ENCODE data around the gene HOXC10. TPM values are rescaled to one million over a fixed set of nuclear protein-coding genes. Genes with fewer than 3 reads are reported as not detected.

The HOXC10 gene
- total and polyA plus RNA-seq, 2 experiments from 2014 or later, result 0.23 to 1.7 TPM

- Histone ChIP-seq H3K9me3 (ENCODE audit: low read depth) (no peaks in the 10 kb centered on the region), H3K4me3 (peak overlapping the region; percentile 62), H3K9me2 (replicated peaks; ENCODE audit: insufficient read depth) (no peaks in the 10 kb centered on the region), H3K27ac (peak overlapping the region; percentile 97), H4K20me1 (ENCODE audit: insufficient read depth, poor library complexity, severe bottlenecking) (no peaks in the 10 kb centered on the region), H3K4me2 (peak overlapping the region; percentile 90), H3K36me3 (replicated peaks; ENCODE audit: insufficient read depth, low read depth) (no peaks in the 10 kb centered on the region), H3K4me1 (ENCODE audit: insufficient read depth) (peaks cover 13% of the 10 kb centered on the region), H3K79me2 (peaks cover 46% of the 10 kb centered on the region), H3K27me3 (peaks cover 82% of the 10 kb centered on the region), H2AFZ (peak overlapping the region; percentile 59)
- TF ChIP-seq, protein P1, sequence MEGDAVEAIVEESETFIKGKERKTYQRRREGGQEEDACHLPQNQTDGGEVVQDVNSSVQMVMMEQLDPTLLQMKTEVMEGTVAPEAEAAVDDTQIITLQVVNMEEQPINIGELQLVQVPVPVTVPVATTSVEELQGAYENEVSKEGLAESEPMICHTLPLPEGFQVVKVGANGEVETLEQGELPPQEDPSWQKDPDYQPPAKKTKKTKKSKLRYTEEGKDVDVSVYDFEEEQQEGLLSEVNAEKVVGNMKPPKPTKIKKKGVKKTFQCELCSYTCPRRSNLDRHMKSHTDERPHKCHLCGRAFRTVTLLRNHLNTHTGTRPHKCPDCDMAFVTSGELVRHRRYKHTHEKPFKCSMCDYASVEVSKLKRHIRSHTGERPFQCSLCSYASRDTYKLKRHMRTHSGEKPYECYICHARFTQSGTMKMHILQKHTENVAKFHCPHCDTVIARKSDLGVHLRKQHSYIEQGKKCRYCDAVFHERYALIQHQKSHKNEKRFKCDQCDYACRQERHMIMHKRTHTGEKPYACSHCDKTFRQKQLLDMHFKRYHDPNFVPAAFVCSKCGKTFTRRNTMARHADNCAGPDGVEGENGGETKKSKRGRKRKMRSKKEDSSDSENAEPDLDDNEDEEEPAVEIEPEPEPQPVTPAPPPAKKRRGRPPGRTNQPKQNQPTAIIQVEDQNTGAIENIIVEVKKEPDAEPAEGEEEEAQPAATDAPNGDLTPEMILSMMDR (IDR thresholded peaks at IDR 0.05; ENCODE audit: poor library complexity), result no peak
- no peak for TF ChIP-seq EZH2 (IDR thresholded peaks at IDR 0.05; ENCODE audit: borderline replicate concordance)
- TF ChIP-seq EZH2phosphoT487 (IDR thresholded peaks at IDR 0.05; ENCODE audit: low read depth, severe bottlenecking, unreplicated experiment), result peak; percentile 39
- no peak for DNase-seq (ENCODE audit: low spot score)
- 11% methylated on average over 22 of the region's 29 CpGs for WGBS (ENCODE audit: low lambda C conversion rate, missing lambda C conversion rate)
These were observed 33.6 kb downstream of the HOXC10 start for GRCh38 chr12:54018468-54018984.

DNA sequence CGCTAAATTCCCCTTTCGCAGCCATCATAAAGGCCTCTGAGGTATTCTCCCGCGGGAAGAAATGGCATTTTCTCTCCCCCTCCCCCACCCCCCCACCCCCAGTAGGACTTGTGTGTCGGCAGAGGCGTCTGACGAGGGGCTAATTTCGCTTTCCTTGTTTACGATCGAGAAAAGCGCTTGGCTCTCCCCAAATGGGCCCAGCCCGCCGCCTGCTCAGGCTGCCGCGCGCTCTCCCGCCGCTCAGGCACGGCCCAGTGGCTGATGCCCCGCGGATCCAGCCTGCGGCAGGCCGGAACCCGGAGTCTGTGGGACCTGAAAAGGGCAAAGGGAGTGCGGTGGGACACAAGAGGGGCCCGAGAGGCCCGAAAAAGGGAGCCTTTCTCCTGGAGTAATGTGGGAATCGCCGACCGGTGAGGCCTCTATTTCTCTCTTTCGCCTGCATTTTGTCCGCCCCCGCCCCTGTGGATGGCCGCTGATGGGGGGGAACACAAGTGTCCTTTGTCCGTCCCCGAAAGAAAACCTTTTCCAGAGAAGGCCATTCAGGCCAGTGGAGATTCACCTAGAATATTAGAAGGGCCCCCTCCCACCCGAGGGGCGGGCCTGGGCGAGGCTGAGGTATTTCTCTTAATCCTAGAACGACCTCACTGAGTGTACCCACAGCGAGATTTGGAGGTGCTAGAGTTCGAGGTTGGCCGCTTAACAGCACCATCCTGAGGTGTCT lies 34.3 kb downstream of the HOXC10 start:
- peak overlapping the region; percentile 97 for H3K27ac ChIP-seq
- DNase-seq (ENCODE audit: low spot score), result no peak
- no peaks in the 10 kb centered on the region for H3K9me2 ChIP-seq (replicated peaks; ENCODE audit: insufficient read depth)
- WGBS (ENCODE audit: low lambda C conversion rate, missing lambda C conversion rate), result 21% methylated on average over 33 of the region's 43 CpGs
- H3K27me3 ChIP-seq, result peaks cover 82% of the 10 kb centered on the region
- TF ChIP-seq EZH2 (IDR thresholded peaks at IDR 0.05; ENCODE audit: borderline replicate concordance) (peak; percentile 67), EZH2phosphoT487 (IDR thresholded peaks at IDR 0.05; ENCODE audit: low read depth, severe bottlenecking, unreplicated experiment) (peak; percentile 42)
- TF ChIP-seq, protein P1 (IDR thresholded peaks at IDR 0.05; ENCODE audit: poor library complexity), result no peak
- peak overlapping the region; percentile 90 for H3K4me2 ChIP-seq
- no peaks in the 10 kb centered on the region for H4K20me1 ChIP-seq (ENCODE audit: insufficient read depth, poor library complexity, severe bottlenecking)
- peak overlapping the region; percentile 74 for H2AFZ ChIP-seq
- H3K36me3 ChIP-seq (replicated peaks; ENCODE audit: insufficient read depth, low read depth), result no peaks in the 10 kb centered on the region
- no peaks in the 10 kb centered on the region for H3K9me3 ChIP-seq (ENCODE audit: low read depth)
- H3K79me2 ChIP-seq, result peaks cover 48% of the 10 kb centered on the region
- H3K4me1 ChIP-seq (ENCODE audit: insufficient read depth), result peaks cover 13% of the 10 kb centered on the region
- no peak overlapping the region for H3K4me3 ChIP-seq

DNA sequence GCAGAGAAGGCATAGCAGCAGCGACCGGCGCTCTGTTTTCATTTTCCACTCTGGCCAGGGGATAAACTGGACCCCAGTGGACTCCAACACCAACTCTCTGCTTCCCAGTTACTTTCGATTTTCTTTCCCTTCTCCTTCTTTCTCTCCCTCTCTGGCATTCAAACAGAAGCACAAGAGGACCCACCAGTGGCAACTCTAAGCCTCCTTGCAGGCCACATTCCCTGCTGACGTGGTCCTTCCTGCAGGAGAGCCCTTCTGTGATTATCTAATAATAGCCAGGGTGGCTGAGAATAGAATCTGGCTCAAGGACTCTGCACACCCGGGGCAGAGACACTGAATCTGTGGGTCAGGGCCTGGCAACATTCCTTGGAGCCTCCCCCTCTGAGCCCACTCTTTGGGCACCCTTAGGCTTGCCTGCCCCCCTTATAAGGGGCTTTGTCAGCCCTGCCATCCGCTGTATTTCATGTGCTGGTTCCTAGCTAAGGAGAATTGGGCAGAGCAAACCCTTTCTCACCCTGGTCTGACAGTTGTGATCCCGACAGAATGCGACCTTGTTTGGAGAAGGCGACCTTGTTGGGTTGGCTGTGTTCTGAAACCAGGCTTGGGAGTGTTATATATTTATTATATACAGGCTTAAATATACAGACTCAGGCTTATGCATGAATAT lies 35.1 kb downstream of the HOXC10 start:
- no peaks in the 10 kb centered on the region for H3K9me3 ChIP-seq (ENCODE audit: low read depth)
- H2AFZ ChIP-seq, result no peak overlapping the region
- no peak overlapping the region for H3K4me3 ChIP-seq
- H3K27me3 ChIP-seq, result peaks cover 82% of the 10 kb centered on the region
- no peaks in the 10 kb centered on the region for H4K20me1 ChIP-seq (ENCODE audit: insufficient read depth, poor library complexity, severe bottlenecking)
- peak overlapping the region; percentile 97 for H3K27ac ChIP-seq
- H3K79me2 ChIP-seq, result peaks cover 55% of the 10 kb centered on the region
- DNase-seq (ENCODE audit: low spot score), result no peak
- H3K9me2 ChIP-seq (replicated peaks; ENCODE audit: insufficient read depth), result no peaks in the 10 kb centered on the region
- peaks cover 13% of the 10 kb centered on the region for H3K4me1 ChIP-seq (ENCODE audit: insufficient read depth)
- TF ChIP-seq EZH2 (IDR thresholded peaks at IDR 0.05; ENCODE audit: borderline replicate concordance), result peak; percentile 7
- TF ChIP-seq, protein P1 (IDR thresholded peaks at IDR 0.05; ENCODE audit: poor library complexity), result no peak
- peak overlapping the region; percentile 90 for H3K4me2 ChIP-seq
- WGBS (ENCODE audit: low lambda C conversion rate, missing lambda C conversion rate), result 33% methylated on average over 10 of the region's 10 CpGs
- H3K36me3 ChIP-seq (replicated peaks; ENCODE audit: insufficient read depth, low read depth), result no peaks in the 10 kb centered on the region

Measured in hepatocyte (in vitro differentiated cells).